SK-N-SH (cell line): ENCODE data around the gene XRCC5. TPM values are rescaled to one million over a fixed set of nuclear protein-coding genes. Genes with fewer than 3 reads are reported as not detected.

ENCODE experiments used
- CTCF ChIA-PET: fragments of 300-600, 350-600 bp; formaldehyde crosslinking; extraction: SDS; loops from one replicate; lab custom pipeline; 2021; lab: Yijun Ruan, JAX
- POLR2A ChIA-PET: fragments of 350-600 bp; sonication (Branson Sonifier 250); formaldehyde crosslinking; extraction: SDS; loops from one replicate; lab custom pipeline; 2020; ENCODE audit warnings: antibody characterized with exemption, inconsistent platforms; lab: Yijun Ruan, JAX
- DNase-seq: peaks from one replicate; pipeline ENCODE4 v3.0.0; 2012
- H2AFZ ChIP-seq: fragments of 200-600 bp; sonication (generic); 2 replicates; pipeline ENCODE4 v1.8.1; 2016; ENCODE audit warnings: antibody characterized with exemption, mild to moderate bottlenecking, low read depth
- H3F3A ChIP-seq: fragments of 200-600 bp; sonication (generic); replicated peaks from 2 replicates; pipeline ENCODE3; 2016; ENCODE audit warnings: antibody characterized with exemption, mild to moderate bottlenecking; ENCODE audit not compliant: insufficient read depth
- H3K27ac ChIP-seq, 2 experiments: fragments of 200-500 bp in 1 of 2; fragments of 200-600 bp in 1 of 2; sonication (Bioruptor generic) in 1 of 2; sonication (generic), shearing (Covaris generic) in 1 of 2; 2 replicates each; pipeline versions ENCODE4 v1.5.1 to v1.6.1; 2014 to 2016; ENCODE audit warnings: low read depth in 2 of 2, inconsistent platforms in 1 of 2, low read length in 1 of 2, mild to moderate bottlenecking in 1 of 2, mixed read lengths in 1 of 2
- H3K27me3 ChIP-seq: fragments of 200-600 bp; sonication (generic), shearing (Covaris generic); 2 replicates; pipeline ENCODE4 v1.6.1; 2016; ENCODE audit warnings: mixed run types; ENCODE audit not compliant: insufficient read depth
- H3K36me3 ChIP-seq, 2 experiments: fragments of 200-500 bp in 1 of 2; fragments of 200-600 bp in 1 of 2; sonication (Bioruptor generic) in 1 of 2; sonication (generic) in 1 of 2; replicated peaks in 1 of 2; 2 replicates each; pipeline versions ENCODE3 to v1.5.1; 2014 to 2016; ENCODE audit warnings: low read length in 1 of 2, mild to moderate bottlenecking in 1 of 2; ENCODE audit not compliant: insufficient read depth in 2 of 2, control insufficient read depth in 1 of 2
- H3K4me1 ChIP-seq, 2 experiments: fragments of 200-500 bp in 1 of 2; fragments of 200-600 bp in 1 of 2; sonication (Bioruptor generic) in 1 of 2; sonication (generic), shearing (Covaris generic) in 1 of 2; 2 replicates each; pipeline versions ENCODE4 v1.5.1 to v1.6.1; 2014 to 2016; ENCODE audit warnings: low read depth in 1 of 2, low read length in 1 of 2, mixed run types in 1 of 2; ENCODE audit not compliant: insufficient read depth in 2 of 2, control insufficient read depth in 1 of 2
- H3K4me2 ChIP-seq: fragments of 200-600 bp; sonication (generic), shearing (Covaris generic); 2 replicates; pipeline ENCODE4 v1.6.1; 2017; ENCODE audit warnings: mixed run types
- H3K4me3 ChIP-seq, 2 experiments: fragments of 200-500 bp in 1 of 2; fragments of 200-600 bp in 1 of 2; sonication (Bioruptor generic) in 1 of 2; sonication (generic), shearing (Covaris generic) in 1 of 2; 2 replicates each; pipeline versions ENCODE4 v1.5.1 to v1.8.1; 2014 to 2016; ENCODE audit warnings: low read depth in 2 of 2, inconsistent platforms in 1 of 2, low read length in 1 of 2, mild to moderate bottlenecking in 1 of 2, mixed read lengths in 1 of 2, moderate library complexity in 1 of 2
- H3K79me2 ChIP-seq: fragments of 200-600 bp; sonication (generic); 2 replicates; pipeline ENCODE4 v1.8.1; 2017; ENCODE audit warnings: mild to moderate bottlenecking; ENCODE audit not compliant: insufficient read depth
- H3K9ac ChIP-seq: fragments of 200-600 bp; sonication (generic); 2 replicates; pipeline ENCODE4 v1.6.1; 2017; ENCODE audit warnings: mixed run types
- H3K9me2 ChIP-seq: fragments of 200-600 bp; sonication (generic); 2 replicates; pipeline ENCODE4 v1.6.1; 2017; ENCODE audit warnings: mixed run types
- H3K9me3 ChIP-seq: fragments of 200-600 bp; sonication (generic); 2 replicates; pipeline ENCODE4 v1.6.1; 2017; ENCODE audit warnings: mixed run types, mild to moderate bottlenecking, moderate library complexity
- H4K20me1 ChIP-seq: fragments of 200-600 bp; sonication (generic); 2 replicates; pipeline ENCODE4 v1.6.1; 2017; ENCODE audit warnings: mild to moderate bottlenecking, mixed run types; ENCODE audit not compliant: insufficient read depth
- CTCF ChIP-seq: fragments of 200-600 bp; sonication (generic); IDR thresholded peaks from 2 replicates; pipeline ENCODE4 v1.6.1; 2017; ENCODE audit warnings: antibody characterized with exemption, mild to moderate bottlenecking, moderate library complexity
- ELF1 ChIP-seq: IDR thresholded peaks from 2 replicates; pipeline ENCODE4 v1.4.0; 2012
- FOSL2 ChIP-seq: IDR thresholded peaks from 2 replicates; pipeline ENCODE4 v1.4.0; 2012; ENCODE audit warnings: low read depth, mild to moderate bottlenecking, moderate library complexity, borderline replicate concordance
- FOXJ3 ChIP-seq: sonication (generic); formaldehyde crosslinking; IDR thresholded peaks from 2 replicates; pipeline ENCODE4 v1.5.1; 2020; ENCODE audit warnings: mild to moderate bottlenecking, missing genetic modification reagents
- FOXM1 ChIP-seq: IDR thresholded peaks from 2 replicates; pipeline ENCODE4 v1.4.0; 2012; ENCODE audit warnings: low read depth, mild to moderate bottlenecking
- JUND ChIP-seq: IDR thresholded peaks from 2 replicates; pipeline ENCODE4 v1.4.0; 2012
- MXI1 ChIP-seq: IDR thresholded peaks from 2 replicates; pipeline ENCODE4 v1.6.1; 2012; ENCODE audit warnings: mild to moderate bottlenecking, low read depth, low read length, improper control_type of control experiment
- NRF1 ChIP-seq: IDR thresholded peaks from 2 replicates; pipeline ENCODE4 v1.6.1; 2012; ENCODE audit warnings: low read depth, mild to moderate bottlenecking, low read length
- RAD21 ChIP-seq: IDR thresholded peaks from 2 replicates; pipeline ENCODE4 v1.6.1; 2012; ENCODE audit warnings: mild to moderate bottlenecking, low read length
- RCOR1 ChIP-seq: fragments of 150-350 bp; IDR thresholded peaks from 2 replicates; pipeline ENCODE4 v1.6.1; 2017; ENCODE audit warnings: antibody characterized with exemption, low read length
- RFX5 ChIP-seq: IDR thresholded peaks from 2 replicates; pipeline ENCODE4 v1.6.1; 2012; ENCODE audit warnings: mild to moderate bottlenecking, improper control_type of control experiment, low read length
- SIN3A ChIP-seq: IDR thresholded peaks from 2 replicates; pipeline ENCODE4 v1.6.1; 2012; ENCODE audit warnings: low read depth, mild to moderate bottlenecking, low read length, moderate library complexity, borderline replicate concordance
- TCF12 ChIP-seq: IDR thresholded peaks from 2 replicates; pipeline ENCODE4 v1.4.0; 2012
- YY1 ChIP-seq: IDR thresholded peaks from 2 replicates; pipeline ENCODE4 v1.4.0; 2012; ENCODE audit warnings: low read depth, mild to moderate bottlenecking
- WGBS: methylation state at CpG from one replicate; pipeline ENCODE4 v1.1.6; 2017; ENCODE audit warnings: low lambda C conversion rate; 5-methylcytosine and 5-hydroxymethylcytosine counted together
- polyA plus RNA-seq, 3 experiments: library from polyadenylated mRNA; depleted of rRNA; stranded (reverse); fragments of >200 nt; gene quantifications; 2 replicates each; pipeline ENCODE4 v1.2.3, GENCODE V29; 2012
- TF ChIP-seq, protein P1 (sequence below): fragments of 150-350 bp; IDR thresholded peaks from 2 replicates; pipeline ENCODE4 v1.6.1; 2016; ENCODE audit warnings: mild to moderate bottlenecking, low read depth, low read length

The XRCC5 gene
- polyA plus RNA-seq, 1 of the 3 experiments (the other 2 are of a cell fraction) = 125 TPM

GRCh38 chr2:216133397-216133796 lies 24.2 kb downstream of the XRCC5 start:
- 97% methylated on average over 2 of the region's 2 CpGs for WGBS
- TF ChIP-seq CTCF (no peak), FOSL2 (no peak), YY1 (no peak)
- ChIA-PET CTCF (interaction anchor here (0.5 to 2.1 kb wide), 2 partner anchors 9 to 33 kb away, joined by 3 to 8 read pairs; no protein-coding TSS in a partner anchor), POLR2A (no interaction called here)
- H3K27me3 ChIP-seq = no peaks in the 10 kb centered on the region
- no peaks in the 10 kb centered on the region; a peak in 2 of 4 replicates for H3K4me1 ChIP-seq
- no peak for DNase-seq
- no peak overlapping the region for H3K4me2 ChIP-seq
- H2AFZ ChIP-seq = no peak overlapping the region
- no peak overlapping the region for H3K27ac ChIP-seq
- H3K36me3 ChIP-seq = peaks cover 91 to 92% of the 10 kb centered on the region in 2 experiments
- no peak overlapping the region for H3K4me3 ChIP-seq
- H3F3A ChIP-seq = peaks cover 14% of the 10 kb centered on the region
- H4K20me1 ChIP-seq = no peaks in the 10 kb centered on the region
- no peak overlapping the region for H3K9ac ChIP-seq
- H3K9me2 ChIP-seq = no peaks in the 10 kb centered on the region
- H3K9me3 ChIP-seq = no peaks in the 10 kb centered on the region
- peaks cover 68% of the 10 kb centered on the region for H3K79me2 ChIP-seq

DNA sequence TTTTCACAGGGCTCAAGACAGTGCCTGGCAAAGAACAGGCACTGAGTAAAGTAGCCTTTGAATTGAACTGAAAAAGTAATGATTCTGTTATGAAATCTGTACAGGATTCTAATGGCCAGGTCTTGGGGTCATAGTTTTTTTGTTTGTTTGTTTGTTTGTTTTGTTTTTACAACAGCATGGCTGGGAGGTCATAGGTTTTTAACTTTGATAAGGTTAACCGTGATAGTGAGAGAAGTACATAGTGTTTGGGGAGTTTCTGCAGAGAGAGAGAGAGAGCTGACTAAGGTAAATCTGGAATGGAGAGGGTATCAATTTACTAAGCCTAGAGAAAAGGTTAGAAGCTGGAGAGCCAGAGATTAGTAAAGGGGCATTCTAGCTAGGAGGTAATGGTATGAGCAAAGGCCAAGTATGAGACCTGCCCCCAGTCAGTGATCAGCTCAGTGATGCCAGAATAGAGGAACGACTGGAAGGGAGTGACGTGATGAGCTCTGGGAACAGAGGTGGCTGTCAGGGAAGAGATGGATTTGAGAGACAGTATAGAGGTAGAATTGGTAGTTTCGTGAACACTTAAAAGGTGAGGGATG lies 25.9 kb downstream of the XRCC5 start:
- H3K4me2 ChIP-seq = no peak overlapping the region
- no peak overlapping the region for H3K4me3 ChIP-seq
- peaks cover 92% of the 10 kb centered on the region in 2 experiments for H3K36me3 ChIP-seq
- H3K9me2 ChIP-seq = no peaks in the 10 kb centered on the region
- H4K20me1 ChIP-seq = 0 out of 2 replicates have a peak, but pooled peaks cover 4% of the 10 kb centered on the region
- POLR2A ChIA-PET = no interaction called here
- H3K9me3 ChIP-seq = no peaks in the 10 kb centered on the region
- H3K27me3 ChIP-seq = no peaks in the 10 kb centered on the region
- no peak for DNase-seq
- H2AFZ ChIP-seq = no peak overlapping the region
- WGBS = 91% methylated on average over 4 of the region's 4 CpGs
- no peak overlapping the region for H3K9ac ChIP-seq
- peaks cover 21% of the 10 kb centered on the region for H3F3A ChIP-seq
- no peak overlapping the region for H3K27ac ChIP-seq
- H3K79me2 ChIP-seq = peaks cover 62% of the 10 kb centered on the region
- TF ChIP-seq JUND (no peak), TCF12 (no peak), SIN3A (no peak), MXI1 (no peak), RAD21 (no peak), ELF1 (no peak), FOXJ3 (CRISPR knock-in tag) (no peak), FOSL2 (no peak), RFX5 (no peak), RCOR1 (no peak), NRF1 (no peak), FOXM1 (no peak)
- TF ChIP-seq, protein P1, sequence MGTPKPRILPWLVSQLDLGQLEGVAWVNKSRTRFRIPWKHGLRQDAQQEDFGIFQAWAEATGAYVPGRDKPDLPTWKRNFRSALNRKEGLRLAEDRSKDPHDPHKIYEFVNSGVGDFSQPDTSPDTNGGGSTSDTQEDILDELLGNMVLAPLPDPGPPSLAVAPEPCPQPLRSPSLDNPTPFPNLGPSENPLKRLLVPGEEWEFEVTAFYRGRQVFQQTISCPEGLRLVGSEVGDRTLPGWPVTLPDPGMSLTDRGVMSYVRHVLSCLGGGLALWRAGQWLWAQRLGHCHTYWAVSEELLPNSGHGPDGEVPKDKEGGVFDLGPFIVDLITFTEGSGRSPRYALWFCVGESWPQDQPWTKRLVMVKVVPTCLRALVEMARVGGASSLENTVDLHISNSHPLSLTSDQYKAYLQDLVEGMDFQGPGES = no peak
- CTCF ChIA-PET = interaction anchor here (1.1 to 1.7 kb wide), 4 partner anchors 15 to 102 kb away, joined by 3 to 5 read pairs (median 4); no protein-coding TSS in a partner anchor
- H3K4me1 ChIP-seq = no peaks in the 10 kb centered on the region; a peak in 2 of 4 replicates
